Lower lobe of right lung (tissue), 2 donors: Measurements from ENCODE around the gene SH2B3. TPM values are rescaled to one million over a fixed set of nuclear protein-coding genes. Genes with fewer than 3 reads are reported as not detected.

Source experiments
- ATAC-seq, 2 donors: fragments of 200-7000 bp; cut with Tn5 transposase; one replicate each; pipeline ENCODE4 v1.9.1; 2020 to 2022; ENCODE audit warnings: mild to moderate bottlenecking in 2 of 2, moderate library complexity in 2 of 2
- DNase-seq: peaks from one replicate; pipeline ENCODE4 v3.0.0-alpha.2; 2020
- H3K27ac ChIP-seq: fragments of 200-600 bp; one replicate; pipeline ENCODE4 v1.8.0; 2022
- H3K27me3 ChIP-seq: fragments of 200-600 bp; one replicate; pipeline ENCODE4 v1.8.0; 2022; ENCODE audit warnings: low read depth
- H3K36me3 ChIP-seq: fragments of 200-600 bp; one replicate; pipeline ENCODE4 v1.8.0; 2022; ENCODE audit warnings: mild to moderate bottlenecking
- H3K4me1 ChIP-seq: fragments of 200-600 bp; one replicate; pipeline ENCODE4 v1.8.0; 2022
- H3K4me3 ChIP-seq: fragments of 200-600 bp; one replicate; pipeline ENCODE4 v1.8.0; 2022; ENCODE audit warnings: mild to moderate bottlenecking
- H3K9me3 ChIP-seq: fragments of 200-600 bp; one replicate; pipeline ENCODE4 v1.8.0; 2022
- CTCF ChIP-seq: fragments of 200-600 bp; IDR thresholded peaks from one replicate; pipeline ENCODE4 v1.8.0; 2022; ENCODE audit warnings: antibody characterized with exemption, mild to moderate bottlenecking
- intact Hi-C: fragments of 100-400 bp; cut with DNase I; formaldehyde crosslinking; loops from one replicate; pipeline ENCODE4 v1.11.0; 2022
- total RNA-seq: library from RNA; stranded (reverse); fragmentation: NEBNext Ultra II Directional; extraction: Animal tissue kit (Norgen Biotek cat#: 25700); gene quantifications from one replicate; pipeline ENCODE4 v1.2.1, GENCODE V29; 2021
- donor health status: DM: no; HTN: yes; CAD: no; lungs with severe emphysema.

The SH2B3 gene
- total RNA-seq, 1 donor from 2014 or later, result 49.5 TPM

- intact Hi-C loops, result no loop called here
- H3K9me3 ChIP-seq, result no peaks in the 10 kb centered on the region
- peaks cover 19% of the 10 kb centered on the region for H3K4me1 ChIP-seq
- H3K36me3 ChIP-seq, result peaks cover 35% of the 10 kb centered on the region
- peak; percentile 81 to 88 for ATAC-seq
- H3K4me3 ChIP-seq, result no peak overlapping the region
- no peaks in the 10 kb centered on the region for H3K27me3 ChIP-seq
- peak; percentile 76 for DNase-seq
- H3K27ac ChIP-seq, result peak overlapping the region; percentile 8
- TF ChIP-seq CTCF, result no peak
Observed at GRCh38 chr12:111361717-111362576, 43.8 kb upstream of the SH2B3 start.

GRCh38 chr12:111362687-111363475 lies 42.8 kb upstream of the SH2B3 start:
- ATAC-seq (peak in 1 of 2 donors; percentile 1), DNase-seq (no peak)
- intact Hi-C loops, result no loop called here
- H3K27ac ChIP-seq, result peak overlapping the region; percentile 8
- no peak for TF ChIP-seq CTCF
- no peaks in the 10 kb centered on the region for H3K9me3 ChIP-seq
- peaks cover 35% of the 10 kb centered on the region for H3K36me3 ChIP-seq
- H3K27me3 ChIP-seq, result no peaks in the 10 kb centered on the region
- no peak overlapping the region for H3K4me3 ChIP-seq
- peaks cover 28% of the 10 kb centered on the region for H3K4me1 ChIP-seq

GRCh38 chr12:111363578-111363977 lies 42.1 kb upstream of the SH2B3 start:
- Histone ChIP-seq H3K27me3 (no peaks in the 10 kb centered on the region), H3K4me3 (no peak overlapping the region), H3K36me3 (peaks cover 35% of the 10 kb centered on the region), H3K4me1 (peaks cover 34% of the 10 kb centered on the region), H3K27ac (no peak overlapping the region), H3K9me3 (no peaks in the 10 kb centered on the region)
- ATAC-seq (no peak), DNase-seq (no peak)
- intact Hi-C loops, result no loop called here
- TF ChIP-seq CTCF, result no peak

- DNase-seq, result no peak
- Histone ChIP-seq H3K36me3 (peaks cover 35% of the 10 kb centered on the region), H3K4me3 (no peak overlapping the region), H3K27me3 (no peaks in the 10 kb centered on the region), H3K4me1 (peaks cover 38% of the 10 kb centered on the region), H3K27ac (no peak overlapping the region), H3K9me3 (no peaks in the 10 kb centered on the region)
- intact Hi-C loops, result no loop called here
- no peak for TF ChIP-seq CTCF
- no peak for ATAC-seq
Observed at GRCh38 chr12:111366075-111366474, 39.6 kb upstream of the SH2B3 start.

GRCh38 chr12:111366583-111366982 lies 39.1 kb upstream of the SH2B3 start:
- intact Hi-C loops, result no loop called here
- TF ChIP-seq CTCF, result no peak
- ATAC-seq (no peak), DNase-seq (no peak)
- no peak overlapping the region for H3K27ac ChIP-seq
- no peak overlapping the region for H3K4me3 ChIP-seq
- H3K36me3 ChIP-seq, result peaks cover 35% of the 10 kb centered on the region
- peaks cover 33% of the 10 kb centered on the region for H3K4me1 ChIP-seq
- H3K27me3 ChIP-seq, result no peaks in the 10 kb centered on the region
- H3K9me3 ChIP-seq, result no peaks in the 10 kb centered on the region
